WTC11 (cell line): ENCODE measurements around the gene NME8. TPM values are rescaled to one million over a fixed set of nuclear protein-coding genes. Genes with fewer than 3 reads are reported as not detected.

Experiments used
- ELF4 ChIP-seq: sonication (generic); formaldehyde crosslinking; IDR thresholded peaks from 2 replicates; pipeline ENCODE4 v1.8.1; 2022; ENCODE audit warnings: low read depth, mild to moderate bottlenecking, moderate library complexity, missing genetic modification reagents
- EMX1 ChIP-seq: fragments of 250-450 bp; sonication (Bioruptor Pico); IDR thresholded peaks from 2 replicates; pipeline ENCODE4 v1.8.0; 2021; ENCODE audit warnings: mild to moderate bottlenecking
- GTF2I ChIP-seq: fragments of 250-450 bp; sonication (Bioruptor Pico); conservative IDR thresholded peaks from 2 replicates; pipeline ENCODE4 v1.4.0; 2021; ENCODE audit warnings: mild to moderate bottlenecking
- MXD4 ChIP-seq: fragments of 250-450 bp; sonication (Bioruptor Pico); IDR thresholded peaks from 2 replicates; pipeline ENCODE4 v1.8.0; 2021; ENCODE audit warnings: mild to moderate bottlenecking, moderate library complexity, borderline replicate concordance
- MYBL2 ChIP-seq: sonication (generic); formaldehyde crosslinking; IDR thresholded peaks from 2 replicates; pipeline ENCODE4 v1.8.1; 2023; ENCODE audit warnings: mild to moderate bottlenecking, moderate library complexity, missing genetic modification reagents
- NR2C2 ChIP-seq: sonication (generic); formaldehyde crosslinking; IDR thresholded peaks from 2 replicates; pipeline ENCODE4 v1.8.0; 2022; ENCODE audit warnings: mild to moderate bottlenecking, missing genetic modification reagents
- RELA ChIP-seq: sonication (generic); formaldehyde crosslinking; IDR thresholded peaks from 2 replicates; pipeline ENCODE4 v1.8.1; 2022; ENCODE audit warnings: missing genetic modification reagents, mild to moderate bottlenecking, borderline replicate concordance
- SMAD4 ChIP-seq: sonication (generic); formaldehyde crosslinking; IDR thresholded peaks from 2 replicates; pipeline ENCODE4 v1.8.0; 2022; ENCODE audit warnings: mild to moderate bottlenecking, missing genetic modification reagents
- SOX15 ChIP-seq: fragments of 250-450 bp; sonication (Bioruptor Pico); IDR thresholded peaks from 2 replicates; pipeline ENCODE4 v1.9.0; 2021; ENCODE audit warnings: mild to moderate bottlenecking
- TEAD4 ChIP-seq: sonication (generic); formaldehyde crosslinking; IDR thresholded peaks from 2 replicates; pipeline ENCODE4 v1.8.0; 2022; ENCODE audit warnings: mild to moderate bottlenecking, missing genetic modification reagents
- ZNF121 ChIP-seq: sonication (generic); formaldehyde crosslinking; IDR thresholded peaks from 2 replicates; pipeline ENCODE4 v1.8.0; 2023; ENCODE audit warnings: missing genetic modification reagents
- ZNF232 ChIP-seq: sonication (generic); formaldehyde crosslinking; IDR thresholded peaks from 2 replicates; pipeline ENCODE4 v1.8.0; 2022; ENCODE audit warnings: mild to moderate bottlenecking, missing genetic modification reagents
- ZNF263 ChIP-seq: sonication (generic); formaldehyde crosslinking; IDR thresholded peaks from 2 replicates; pipeline ENCODE4 v1.8.1; 2022; ENCODE audit warnings: low read depth, mild to moderate bottlenecking, moderate library complexity, missing genetic modification reagents
- total RNA-seq: library from RNA; stranded (reverse); gene quantifications from 3 replicates; pipeline ENCODE4 v1.2.3, GENCODE V29; 2021
- TF ChIP-seq, protein P1 (sequence below): sonication (generic); formaldehyde crosslinking; IDR thresholded peaks from 2 replicates; pipeline ENCODE4 v1.8.0; 2023; ENCODE audit warnings: missing genetic modification reagents, mild to moderate bottlenecking, borderline replicate concordance
- TF ChIP-seq, protein P2 (sequence below): sonication (generic); formaldehyde crosslinking; conservative IDR thresholded peaks from 2 replicates; pipeline ENCODE4 v1.8.1; 2022; ENCODE audit warnings: mild to moderate bottlenecking, missing genetic modification reagents
- TF ChIP-seq, protein P3 (sequence below): sonication (generic); formaldehyde crosslinking; IDR thresholded peaks from 2 replicates; pipeline ENCODE4 v1.8.1; 2023; ENCODE audit warnings: mild to moderate bottlenecking, missing genetic modification reagents
- TF ChIP-seq, protein P4 (sequence below): sonication (generic); formaldehyde crosslinking; IDR thresholded peaks from 2 replicates; pipeline ENCODE4 v1.8.0; 2023; ENCODE audit warnings: missing genetic modification reagents
- TF ChIP-seq, protein P5 (sequence below): sonication (generic); formaldehyde crosslinking; IDR thresholded peaks from 2 replicates; pipeline ENCODE4 v1.8.0; 2022; ENCODE audit warnings: mild to moderate bottlenecking, missing genetic modification reagents
- TF ChIP-seq, protein P6 (sequence below): sonication (generic); formaldehyde crosslinking; IDR thresholded peaks from 2 replicates; pipeline ENCODE4 v1.8.0; 2022; ENCODE audit warnings: mild to moderate bottlenecking, missing genetic modification reagents
- TF ChIP-seq, protein P7 (sequence below): sonication (generic); formaldehyde crosslinking; IDR thresholded peaks from 2 replicates; pipeline ENCODE4 v1.8.1; 2023; ENCODE audit warnings: mild to moderate bottlenecking, missing genetic modification reagents, borderline replicate concordance
- TF ChIP-seq, protein P8 (sequence below): sonication (generic); formaldehyde crosslinking; IDR thresholded peaks from 2 replicates; pipeline ENCODE4 v1.8.0; 2022; ENCODE audit warnings: mild to moderate bottlenecking, missing genetic modification reagents
- TF ChIP-seq, protein P9 (sequence below): sonication (generic); formaldehyde crosslinking; IDR thresholded peaks from 2 replicates; pipeline ENCODE4 v1.8.1; 2022; ENCODE audit warnings: low read depth, mild to moderate bottlenecking, moderate library complexity, missing genetic modification reagents, borderline replicate concordance

NME8 gene
- total RNA-seq, 1 experiment from 2014 or later = 1.0 TPM

DNA sequence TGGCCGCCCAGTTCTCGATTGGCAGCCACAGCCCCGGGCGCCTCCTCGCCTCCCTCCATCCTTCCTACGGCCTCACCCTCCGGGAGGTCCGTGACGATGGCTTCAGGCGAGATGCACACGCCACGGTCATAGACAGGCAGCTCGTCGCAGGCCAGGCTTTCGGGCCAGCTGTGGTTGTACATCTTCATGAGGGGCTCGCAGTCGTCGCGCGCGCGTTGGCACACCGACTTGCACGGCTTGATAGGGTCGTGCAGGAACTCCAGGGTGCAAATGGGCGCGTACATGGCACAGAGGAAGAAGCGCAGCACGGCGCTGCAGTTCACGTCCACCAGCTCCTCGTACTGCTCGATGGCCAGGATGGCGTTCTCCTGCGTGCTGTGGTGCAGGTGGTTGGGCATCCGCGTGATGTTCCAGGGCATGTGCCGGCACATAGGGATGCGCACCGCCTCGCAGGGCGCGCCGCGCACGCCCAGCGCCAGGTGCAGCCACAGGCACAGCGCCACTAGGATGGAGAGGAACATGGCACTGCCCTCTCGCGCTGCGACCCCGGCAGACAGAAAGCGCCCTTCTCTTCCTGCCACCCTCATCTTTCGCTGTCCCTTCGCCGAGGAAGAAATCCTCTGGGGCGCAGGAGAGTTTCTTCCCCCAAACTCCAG is 67.7 kb downstream of the NME8 start (continued):
- TF ChIP-seq, protein P1, sequence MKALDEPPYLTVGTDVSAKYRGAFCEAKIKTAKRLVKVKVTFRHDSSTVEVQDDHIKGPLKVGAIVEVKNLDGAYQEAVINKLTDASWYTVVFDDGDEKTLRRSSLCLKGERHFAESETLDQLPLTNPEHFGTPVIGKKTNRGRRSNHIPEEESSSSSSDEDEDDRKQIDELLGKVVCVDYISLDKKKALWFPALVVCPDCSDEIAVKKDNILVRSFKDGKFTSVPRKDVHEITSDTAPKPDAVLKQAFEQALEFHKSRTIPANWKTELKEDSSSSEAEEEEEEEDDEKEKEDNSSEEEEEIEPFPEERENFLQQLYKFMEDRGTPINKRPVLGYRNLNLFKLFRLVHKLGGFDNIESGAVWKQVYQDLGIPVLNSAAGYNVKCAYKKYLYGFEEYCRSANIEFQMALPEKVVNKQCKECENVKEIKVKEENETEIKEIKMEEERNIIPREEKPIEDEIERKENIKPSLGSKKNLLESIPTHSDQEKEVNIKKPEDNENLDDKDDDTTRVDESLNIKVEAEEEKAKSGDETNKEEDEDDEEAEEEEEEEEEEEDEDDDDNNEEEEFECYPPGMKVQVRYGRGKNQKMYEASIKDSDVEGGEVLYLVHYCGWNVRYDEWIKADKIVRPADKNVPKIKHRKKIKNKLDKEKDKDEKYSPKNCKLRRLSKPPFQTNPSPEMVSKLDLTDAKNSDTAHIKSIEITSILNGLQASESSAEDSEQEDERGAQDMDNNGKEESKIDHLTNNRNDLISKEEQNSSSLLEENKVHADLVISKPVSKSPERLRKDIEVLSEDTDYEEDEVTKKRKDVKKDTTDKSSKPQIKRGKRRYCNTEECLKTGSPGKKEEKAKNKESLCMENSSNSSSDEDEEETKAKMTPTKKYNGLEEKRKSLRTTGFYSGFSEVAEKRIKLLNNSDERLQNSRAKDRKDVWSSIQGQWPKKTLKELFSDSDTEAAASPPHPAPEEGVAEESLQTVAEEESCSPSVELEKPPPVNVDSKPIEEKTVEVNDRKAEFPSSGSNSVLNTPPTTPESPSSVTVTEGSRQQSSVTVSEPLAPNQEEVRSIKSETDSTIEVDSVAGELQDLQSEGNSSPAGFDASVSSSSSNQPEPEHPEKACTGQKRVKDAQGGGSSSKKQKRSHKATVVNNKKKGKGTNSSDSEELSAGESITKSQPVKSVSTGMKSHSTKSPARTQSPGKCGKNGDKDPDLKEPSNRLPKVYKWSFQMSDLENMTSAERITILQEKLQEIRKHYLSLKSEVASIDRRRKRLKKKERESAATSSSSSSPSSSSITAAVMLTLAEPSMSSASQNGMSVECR (CRISPR knock-in tag) = peak; percentile 98
- peak; percentile 96 for TF ChIP-seq SMAD4 (CRISPR knock-in tag)
- no peak for TF ChIP-seq MXD4 (CRISPR knock-in tag)
- TF ChIP-seq TEAD4 (CRISPR knock-in tag) = peak; percentile 97
- TF ChIP-seq, protein P2, sequence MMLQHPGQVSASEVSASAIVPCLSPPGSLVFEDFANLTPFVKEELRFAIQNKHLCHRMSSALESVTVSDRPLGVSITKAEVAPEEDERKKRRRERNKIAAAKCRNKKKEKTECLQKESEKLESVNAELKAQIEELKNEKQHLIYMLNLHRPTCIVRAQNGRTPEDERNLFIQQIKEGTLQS (CRISPR knock-in tag) = peak; percentile 94
- TF ChIP-seq, protein P3, sequence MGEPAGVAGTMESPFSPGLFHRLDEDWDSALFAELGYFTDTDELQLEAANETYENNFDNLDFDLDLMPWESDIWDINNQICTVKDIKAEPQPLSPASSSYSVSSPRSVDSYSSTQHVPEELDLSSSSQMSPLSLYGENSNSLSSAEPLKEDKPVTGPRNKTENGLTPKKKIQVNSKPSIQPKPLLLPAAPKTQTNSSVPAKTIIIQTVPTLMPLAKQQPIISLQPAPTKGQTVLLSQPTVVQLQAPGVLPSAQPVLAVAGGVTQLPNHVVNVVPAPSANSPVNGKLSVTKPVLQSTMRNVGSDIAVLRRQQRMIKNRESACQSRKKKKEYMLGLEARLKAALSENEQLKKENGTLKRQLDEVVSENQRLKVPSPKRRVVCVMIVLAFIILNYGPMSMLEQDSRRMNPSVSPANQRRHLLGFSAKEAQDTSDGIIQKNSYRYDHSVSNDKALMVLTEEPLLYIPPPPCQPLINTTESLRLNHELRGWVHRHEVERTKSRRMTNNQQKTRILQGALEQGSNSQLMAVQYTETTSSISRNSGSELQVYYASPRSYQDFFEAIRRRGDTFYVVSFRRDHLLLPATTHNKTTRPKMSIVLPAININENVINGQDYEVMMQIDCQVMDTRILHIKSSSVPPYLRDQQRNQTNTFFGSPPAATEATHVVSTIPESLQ (CRISPR knock-in tag) = no peak
- peak; percentile 65; the same call in 1 of the 2 replicates for TF ChIP-seq RELA (CRISPR knock-in tag)
- TF ChIP-seq ZNF263 (CRISPR knock-in tag) = no peak
- TF ChIP-seq ZNF121 (CRISPR knock-in tag) = peak; percentile 88; the same call in 1 of the 2 replicates
- TF ChIP-seq, protein P4, sequence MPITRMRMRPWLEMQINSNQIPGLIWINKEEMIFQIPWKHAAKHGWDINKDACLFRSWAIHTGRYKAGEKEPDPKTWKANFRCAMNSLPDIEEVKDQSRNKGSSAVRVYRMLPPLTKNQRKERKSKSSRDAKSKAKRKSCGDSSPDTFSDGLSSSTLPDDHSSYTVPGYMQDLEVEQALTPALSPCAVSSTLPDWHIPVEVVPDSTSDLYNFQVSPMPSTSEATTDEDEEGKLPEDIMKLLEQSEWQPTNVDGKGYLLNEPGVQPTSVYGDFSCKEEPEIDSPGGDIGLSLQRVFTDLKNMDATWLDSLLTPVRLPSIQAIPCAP (CRISPR knock-in tag) = peak; percentile 95
- TF ChIP-seq, protein P5, sequence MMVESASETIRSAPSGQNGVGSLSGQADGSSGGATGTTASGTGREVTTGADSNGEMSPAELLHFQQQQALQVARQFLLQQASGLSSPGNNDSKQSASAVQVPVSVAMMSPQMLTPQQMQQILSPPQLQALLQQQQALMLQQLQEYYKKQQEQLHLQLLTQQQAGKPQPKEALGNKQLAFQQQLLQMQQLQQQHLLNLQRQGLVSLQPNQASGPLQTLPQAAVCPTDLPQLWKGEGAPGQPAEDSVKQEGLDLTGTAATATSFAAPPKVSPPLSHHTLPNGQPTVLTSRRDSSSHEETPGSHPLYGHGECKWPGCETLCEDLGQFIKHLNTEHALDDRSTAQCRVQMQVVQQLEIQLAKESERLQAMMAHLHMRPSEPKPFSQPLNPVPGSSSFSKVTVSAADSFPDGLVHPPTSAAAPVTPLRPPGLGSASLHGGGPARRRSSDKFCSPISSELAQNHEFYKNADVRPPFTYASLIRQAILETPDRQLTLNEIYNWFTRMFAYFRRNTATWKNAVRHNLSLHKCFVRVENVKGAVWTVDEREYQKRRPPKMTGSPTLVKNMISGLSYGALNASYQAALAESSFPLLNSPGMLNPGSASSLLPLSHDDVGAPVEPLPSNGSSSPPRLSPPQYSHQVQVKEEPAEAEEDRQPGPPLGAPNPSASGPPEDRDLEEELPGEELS (CRISPR knock-in tag) = peak; percentile 97
- no peak for TF ChIP-seq SOX15 (CRISPR knock-in tag)
- TF ChIP-seq, protein P6, sequence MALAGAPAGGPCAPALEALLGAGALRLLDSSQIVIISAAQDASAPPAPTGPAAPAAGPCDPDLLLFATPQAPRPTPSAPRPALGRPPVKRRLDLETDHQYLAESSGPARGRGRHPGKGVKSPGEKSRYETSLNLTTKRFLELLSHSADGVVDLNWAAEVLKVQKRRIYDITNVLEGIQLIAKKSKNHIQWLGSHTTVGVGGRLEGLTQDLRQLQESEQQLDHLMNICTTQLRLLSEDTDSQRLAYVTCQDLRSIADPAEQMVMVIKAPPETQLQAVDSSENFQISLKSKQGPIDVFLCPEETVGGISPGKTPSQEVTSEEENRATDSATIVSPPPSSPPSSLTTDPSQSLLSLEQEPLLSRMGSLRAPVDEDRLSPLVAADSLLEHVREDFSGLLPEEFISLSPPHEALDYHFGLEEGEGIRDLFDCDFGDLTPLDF (CRISPR knock-in tag) = peak; percentile 93; the same call in 1 of the 2 replicates
- peak; percentile 80 for TF ChIP-seq NR2C2 (CRISPR knock-in tag)
- TF ChIP-seq, protein P7, sequence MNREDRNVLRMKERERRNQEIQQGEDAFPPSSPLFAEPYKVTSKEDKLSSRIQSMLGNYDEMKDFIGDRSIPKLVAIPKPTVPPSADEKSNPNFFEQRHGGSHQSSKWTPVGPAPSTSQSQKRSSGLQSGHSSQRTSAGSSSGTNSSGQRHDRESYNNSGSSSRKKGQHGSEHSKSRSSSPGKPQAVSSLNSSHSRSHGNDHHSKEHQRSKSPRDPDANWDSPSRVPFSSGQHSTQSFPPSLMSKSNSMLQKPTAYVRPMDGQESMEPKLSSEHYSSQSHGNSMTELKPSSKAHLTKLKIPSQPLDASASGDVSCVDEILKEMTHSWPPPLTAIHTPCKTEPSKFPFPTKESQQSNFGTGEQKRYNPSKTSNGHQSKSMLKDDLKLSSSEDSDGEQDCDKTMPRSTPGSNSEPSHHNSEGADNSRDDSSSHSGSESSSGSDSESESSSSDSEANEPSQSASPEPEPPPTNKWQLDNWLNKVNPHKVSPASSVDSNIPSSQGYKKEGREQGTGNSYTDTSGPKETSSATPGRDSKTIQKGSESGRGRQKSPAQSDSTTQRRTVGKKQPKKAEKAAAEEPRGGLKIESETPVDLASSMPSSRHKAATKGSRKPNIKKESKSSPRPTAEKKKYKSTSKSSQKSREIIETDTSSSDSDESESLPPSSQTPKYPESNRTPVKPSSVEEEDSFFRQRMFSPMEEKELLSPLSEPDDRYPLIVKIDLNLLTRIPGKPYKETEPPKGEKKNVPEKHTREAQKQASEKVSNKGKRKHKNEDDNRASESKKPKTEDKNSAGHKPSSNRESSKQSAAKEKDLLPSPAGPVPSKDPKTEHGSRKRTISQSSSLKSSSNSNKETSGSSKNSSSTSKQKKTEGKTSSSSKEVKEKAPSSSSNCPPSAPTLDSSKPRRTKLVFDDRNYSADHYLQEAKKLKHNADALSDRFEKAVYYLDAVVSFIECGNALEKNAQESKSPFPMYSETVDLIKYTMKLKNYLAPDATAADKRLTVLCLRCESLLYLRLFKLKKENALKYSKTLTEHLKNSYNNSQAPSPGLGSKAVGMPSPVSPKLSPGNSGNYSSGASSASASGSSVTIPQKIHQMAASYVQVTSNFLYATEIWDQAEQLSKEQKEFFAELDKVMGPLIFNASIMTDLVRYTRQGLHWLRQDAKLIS (CRISPR knock-in tag) = 0 out of 2 replicates have a peak, but pooled peaks have one; percentile 30
- TF ChIP-seq GTF2I (CRISPR knock-in tag) = no peak
- TF ChIP-seq, protein P8, sequence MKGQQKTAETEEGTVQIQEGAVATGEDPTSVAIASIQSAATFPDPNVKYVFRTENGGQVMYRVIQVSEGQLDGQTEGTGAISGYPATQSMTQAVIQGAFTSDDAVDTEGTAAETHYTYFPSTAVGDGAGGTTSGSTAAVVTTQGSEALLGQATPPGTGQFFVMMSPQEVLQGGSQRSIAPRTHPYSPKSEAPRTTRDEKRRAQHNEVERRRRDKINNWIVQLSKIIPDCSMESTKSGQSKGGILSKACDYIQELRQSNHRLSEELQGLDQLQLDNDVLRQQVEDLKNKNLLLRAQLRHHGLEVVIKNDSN (CRISPR knock-in tag) = peak; percentile 74
- no peak for TF ChIP-seq EMX1 (CRISPR knock-in tag)
- TF ChIP-seq ZNF232 (CRISPR knock-in tag) = peak; percentile 87; the same call in 1 of the 2 replicates
- TF ChIP-seq, protein P9, sequence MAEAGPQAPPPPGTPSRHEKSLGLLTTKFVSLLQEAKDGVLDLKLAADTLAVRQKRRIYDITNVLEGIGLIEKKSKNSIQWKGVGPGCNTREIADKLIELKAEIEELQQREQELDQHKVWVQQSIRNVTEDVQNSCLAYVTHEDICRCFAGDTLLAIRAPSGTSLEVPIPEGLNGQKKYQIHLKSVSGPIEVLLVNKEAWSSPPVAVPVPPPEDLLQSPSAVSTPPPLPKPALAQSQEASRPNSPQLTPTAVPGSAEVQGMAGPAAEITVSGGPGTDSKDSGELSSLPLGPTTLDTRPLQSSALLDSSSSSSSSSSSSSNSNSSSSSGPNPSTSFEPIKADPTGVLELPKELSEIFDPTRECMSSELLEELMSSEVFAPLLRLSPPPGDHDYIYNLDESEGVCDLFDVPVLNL = peak; percentile 86
- TF ChIP-seq ELF4 (CRISPR knock-in tag) = 0 out of 2 replicates have a peak, but pooled peaks have one; percentile 22
- TF ChIP-seq MYBL2 (CRISPR knock-in tag) = peak; percentile 86
